ENCODE results near the gene TSPAN18. TPM values are rescaled to one million over a fixed set of nuclear protein-coding genes. Genes with fewer than 3 reads are reported as not detected.
A peak's percentile ranks its signal among the peaks of the same experiment; 100 is the strongest.

The TSPAN18 gene
- total RNA-seq, 1 experiment from 2014 or later, result 0.77 TPM

DNA sequence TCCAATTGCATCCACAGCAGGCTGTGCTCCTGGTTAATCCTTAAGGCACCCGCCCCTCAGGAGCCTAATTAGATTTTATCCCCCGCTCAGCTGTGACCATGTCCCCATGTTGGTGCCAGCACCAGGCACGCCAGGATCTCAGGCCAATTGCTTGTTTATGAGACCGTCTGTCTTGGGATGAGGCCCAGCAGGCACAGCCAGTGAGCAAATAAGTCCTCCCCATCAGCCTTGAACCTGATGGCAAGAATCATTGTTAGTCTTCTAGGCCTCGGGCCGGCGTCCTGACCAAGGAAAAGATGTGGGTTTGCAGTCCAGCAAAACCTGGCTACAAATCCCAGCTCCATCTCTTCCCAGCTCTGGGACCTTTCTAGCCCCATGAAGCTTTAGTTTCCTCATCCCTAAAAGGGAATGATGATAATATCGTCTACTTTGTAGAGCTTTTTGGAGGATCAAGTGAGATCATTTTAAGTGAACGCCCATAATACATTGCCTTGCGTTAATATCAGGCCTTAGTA is 166.6 kb downstream of the TSPAN18 start:
- ChIA-PET POLR2A (no interaction called here), CTCF (interaction anchor here (0.7 to 1.0 kb wide), 9 partner anchors 14 to 336 kb away, joined by 3 to 7 read pairs (median 3); partner anchors contain the start of gene TSPAN18)
- TF ChIP-seq, protein P1, sequence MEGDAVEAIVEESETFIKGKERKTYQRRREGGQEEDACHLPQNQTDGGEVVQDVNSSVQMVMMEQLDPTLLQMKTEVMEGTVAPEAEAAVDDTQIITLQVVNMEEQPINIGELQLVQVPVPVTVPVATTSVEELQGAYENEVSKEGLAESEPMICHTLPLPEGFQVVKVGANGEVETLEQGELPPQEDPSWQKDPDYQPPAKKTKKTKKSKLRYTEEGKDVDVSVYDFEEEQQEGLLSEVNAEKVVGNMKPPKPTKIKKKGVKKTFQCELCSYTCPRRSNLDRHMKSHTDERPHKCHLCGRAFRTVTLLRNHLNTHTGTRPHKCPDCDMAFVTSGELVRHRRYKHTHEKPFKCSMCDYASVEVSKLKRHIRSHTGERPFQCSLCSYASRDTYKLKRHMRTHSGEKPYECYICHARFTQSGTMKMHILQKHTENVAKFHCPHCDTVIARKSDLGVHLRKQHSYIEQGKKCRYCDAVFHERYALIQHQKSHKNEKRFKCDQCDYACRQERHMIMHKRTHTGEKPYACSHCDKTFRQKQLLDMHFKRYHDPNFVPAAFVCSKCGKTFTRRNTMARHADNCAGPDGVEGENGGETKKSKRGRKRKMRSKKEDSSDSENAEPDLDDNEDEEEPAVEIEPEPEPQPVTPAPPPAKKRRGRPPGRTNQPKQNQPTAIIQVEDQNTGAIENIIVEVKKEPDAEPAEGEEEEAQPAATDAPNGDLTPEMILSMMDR (IDR thresholded peaks at IDR 0.05; ENCODE audit: unreplicated experiment), result no peak
- H3K36me3 Mint-ChIP-seq (ENCODE audit: insufficient read depth, unreplicated experiment), result no peaks in the 10 kb centered on the region
- H3K27me3 Mint-ChIP-seq (ENCODE audit: insufficient read depth, unreplicated experiment), result peaks cover 35% of the 10 kb centered on the region
- H3K4me1 Mint-ChIP-seq (ENCODE audit: insufficient read depth, unreplicated experiment), result no peaks in the 10 kb centered on the region
- no peaks in the 10 kb centered on the region for H3K9me3 Mint-ChIP-seq (ENCODE audit: unreplicated experiment)
- H3K4me3 Mint-ChIP-seq (ENCODE audit: unreplicated experiment), result no peak overlapping the region
- no TSS peak for BruUV-seq (replicated peaks)
- no peak for DNase-seq (ENCODE audit: unreplicated experiment)
- H3K27ac Mint-ChIP-seq (ENCODE audit: low read depth, unreplicated experiment), result no peak overlapping the region
- intact Hi-C loops (cut with micrococcal nuclease), result loop anchor here (5.0 kb wide), 1 partner anchor 336 kb away; no protein-coding TSS in a partner anchor

DNA sequence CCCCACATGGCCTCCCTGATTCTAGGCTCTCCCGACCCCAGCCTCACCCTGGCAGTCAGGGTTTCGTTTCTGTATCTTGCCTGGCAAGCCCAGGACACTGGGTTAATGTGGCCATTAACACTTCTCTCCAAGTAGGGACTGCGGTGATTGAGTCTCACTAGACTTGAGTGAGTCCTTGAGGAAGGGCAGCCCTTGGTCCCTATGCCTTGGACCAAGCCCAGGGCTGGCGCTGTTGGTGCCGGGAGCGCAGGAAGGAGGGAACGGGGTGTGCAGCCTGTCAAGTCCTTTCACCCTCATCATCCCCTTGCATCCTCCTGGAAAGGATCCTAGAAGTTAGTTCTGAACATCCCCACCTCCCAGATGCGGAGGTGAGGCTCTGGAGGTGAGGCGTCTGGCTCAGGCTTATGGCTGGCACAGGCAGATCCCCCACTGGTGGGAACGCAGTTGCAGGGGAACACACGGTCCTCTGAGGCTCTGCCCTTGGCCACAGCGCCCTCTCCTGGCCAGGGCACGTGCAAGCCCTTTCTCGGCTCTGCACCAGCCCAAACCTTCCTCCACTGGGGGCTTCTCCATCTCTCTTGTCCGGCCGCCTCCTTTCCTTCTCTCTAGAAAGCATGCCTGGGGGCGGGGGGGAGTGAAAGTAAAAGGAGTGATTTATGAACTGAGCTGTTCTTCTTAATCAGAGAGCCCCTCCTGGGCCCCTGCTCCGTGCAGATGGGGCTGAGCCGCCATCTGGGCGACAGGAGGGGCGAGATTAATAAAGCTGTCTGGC is 167.3 kb downstream of the TSPAN18 start:
- no peaks in the 10 kb centered on the region for H3K9me3 Mint-ChIP-seq (ENCODE audit: unreplicated experiment)
- H3K27me3 Mint-ChIP-seq (ENCODE audit: insufficient read depth, unreplicated experiment), result peaks cover 35% of the 10 kb centered on the region
- H3K27ac Mint-ChIP-seq (ENCODE audit: low read depth, unreplicated experiment), result no peak overlapping the region
- DNase-seq (ENCODE audit: unreplicated experiment), result peak; percentile 54
- no TSS peak for BruUV-seq (replicated peaks)
- H3K4me1 Mint-ChIP-seq (ENCODE audit: insufficient read depth, unreplicated experiment), result no peaks in the 10 kb centered on the region
- no peak overlapping the region for H3K4me3 Mint-ChIP-seq (ENCODE audit: unreplicated experiment)
- H3K36me3 Mint-ChIP-seq (ENCODE audit: insufficient read depth, unreplicated experiment), result no peaks in the 10 kb centered on the region
- CTCF ChIA-PET, result interaction anchor here (0.6 to 1.4 kb wide), 23 partner anchors 9 to 770 kb away, joined by 3 to 7 read pairs (median 3); partner anchors contain the start of gene TSPAN18
- intact Hi-C loops (cut with micrococcal nuclease), result loop anchor here (1.0 to 5.0 kb wide), 3 partner anchors 166 to 337 kb away; no protein-coding TSS in a partner anchor
- POLR2A ChIA-PET, result no interaction called here
- TF ChIP-seq, protein P1 (IDR thresholded peaks at IDR 0.05; ENCODE audit: unreplicated experiment), result peak; percentile 96

DNA sequence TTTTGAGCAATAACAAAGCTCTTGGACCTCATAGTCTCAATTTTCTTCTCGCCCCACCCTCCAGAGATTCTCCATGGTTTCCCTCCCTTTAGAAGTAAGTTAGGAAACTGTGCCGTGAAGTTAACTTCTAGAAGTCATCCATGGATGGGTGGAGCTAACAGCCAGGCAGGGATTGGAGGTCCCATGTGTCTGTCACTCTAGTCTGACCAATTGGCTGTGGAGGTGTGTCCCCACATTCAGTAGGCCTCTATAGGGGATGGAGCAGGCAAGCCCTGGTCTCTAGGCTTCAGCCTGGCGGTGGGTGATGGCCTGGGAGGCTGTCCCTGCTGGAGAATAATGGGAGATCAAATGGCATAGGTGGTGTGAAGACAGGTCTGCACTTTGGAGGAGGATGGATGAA is 173.2 kb downstream of the TSPAN18 start:
- ChIA-PET POLR2A (no interaction called here), CTCF (interaction anchor here (0.6 to 2.2 kb wide), 3 partner anchors 11 to 392 kb away, joined by 3 to 9 read pairs (median 4); no protein-coding TSS in a partner anchor)
- Mint-ChIP-seq H3K27me3 (ENCODE audit: insufficient read depth, unreplicated experiment) (peaks cover 36% of the 10 kb centered on the region), H3K27ac (ENCODE audit: low read depth, unreplicated experiment) (no peak overlapping the region), H3K4me1 (ENCODE audit: insufficient read depth, unreplicated experiment) (no peaks in the 10 kb centered on the region), H3K36me3 (ENCODE audit: insufficient read depth, unreplicated experiment) (no peaks in the 10 kb centered on the region), H3K9me3 (ENCODE audit: unreplicated experiment) (no peaks in the 10 kb centered on the region), H3K4me3 (ENCODE audit: unreplicated experiment) (no peak overlapping the region)
- intact Hi-C loops (cut with micrococcal nuclease), result no loop called here
- DNase-seq (ENCODE audit: unreplicated experiment), result peak; percentile 75
- BruUV-seq (replicated peaks), result no TSS peak
- TF ChIP-seq, protein P1 (IDR thresholded peaks at IDR 0.05; ENCODE audit: unreplicated experiment), result no peak

DNA sequence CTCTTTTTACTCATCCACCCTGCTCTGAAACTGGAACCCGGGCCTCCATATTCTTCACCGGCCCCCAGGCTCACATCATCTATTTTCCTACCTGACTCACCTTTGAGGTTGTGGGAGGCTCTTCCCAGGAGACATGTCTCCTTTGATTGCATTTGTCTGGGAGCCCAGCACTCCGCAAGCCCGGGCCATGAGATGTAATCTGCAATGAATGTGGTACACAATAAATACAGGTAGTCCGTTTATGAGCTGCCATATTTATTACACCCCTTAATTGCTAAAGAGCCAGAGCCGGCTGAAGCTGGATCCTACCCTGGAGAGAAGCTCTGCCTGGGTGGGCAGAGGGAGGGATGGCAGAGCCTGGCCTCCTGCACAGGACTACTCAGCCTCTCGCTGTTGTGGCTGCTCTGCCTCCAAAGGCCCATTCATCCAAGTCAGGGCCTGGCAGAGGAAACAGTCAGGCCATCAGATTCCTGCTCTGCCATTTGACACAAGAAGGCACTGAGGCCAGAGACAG is 174.4 kb downstream of the TSPAN18 start:
- TF ChIP-seq, protein P1 (IDR thresholded peaks at IDR 0.05; ENCODE audit: unreplicated experiment), result no peak
- H3K4me1 Mint-ChIP-seq (ENCODE audit: insufficient read depth, unreplicated experiment), result no peaks in the 10 kb centered on the region
- no peaks in the 10 kb centered on the region for H3K9me3 Mint-ChIP-seq (ENCODE audit: unreplicated experiment)
- DNase-seq (ENCODE audit: unreplicated experiment), result no peak
- POLR2A ChIA-PET, result interaction anchor here (0.6 kb wide), 1 partner anchor 276 kb away, joined by 3 read pairs; no protein-coding TSS in a partner anchor
- H3K27ac Mint-ChIP-seq (ENCODE audit: low read depth, unreplicated experiment), result no peak overlapping the region
- H3K27me3 Mint-ChIP-seq (ENCODE audit: insufficient read depth, unreplicated experiment), result peaks cover 26% of the 10 kb centered on the region
- intact Hi-C loops (cut with micrococcal nuclease), result no loop called here
- H3K36me3 Mint-ChIP-seq (ENCODE audit: insufficient read depth, unreplicated experiment), result no peaks in the 10 kb centered on the region
- CTCF ChIA-PET, result interaction anchor here (0.5 to 2.2 kb wide), 5 partner anchors 10 to 284 kb away, joined by 3 to 9 read pairs (median 5); no protein-coding TSS in a partner anchor
- no TSS peak for BruUV-seq (replicated peaks)
- no peak overlapping the region for H3K4me3 Mint-ChIP-seq (ENCODE audit: unreplicated experiment)

All from MCF 10A (cell line).